Gastrocnemius medialis (tissue), 4 donors: ENCODE data around the gene PLK5.

Source experiments
- CTCF ChIP-seq, 5 experiments: fragments of 450-650 bp in 3 of 5; fragments of 200-600 bp in 2 of 5; sonication (generic) in 2 of 5; IDR thresholded peaks in 4 of 5; conservative IDR thresholded peaks in 1 of 5; 1 replicate in 4 of 5; 2 replicates in 1 of 5; pipeline ENCODE4 v1.5.1; 2016 to 2019; ENCODE audit warnings: antibody characterized with exemption in 5 of 5, mild to moderate bottlenecking in 3 of 5, moderate library complexity in 3 of 5
- POLR2A ChIP-seq, 2 donors: fragments of 450-650 bp; IDR thresholded peaks; one replicate each; pipeline ENCODE4 v1.6.1; 2017; ENCODE audit warnings: antibody characterized with exemption in 2 of 2, mild to moderate bottlenecking in 2 of 2, moderate library complexity in 2 of 2

GRCh38 chr19:1524287-1524971 is 552 bp downstream of the PLK5 start:
- TF ChIP-seq CTCF (IDR thresholded peaks at IDR 0.05 in 4 of 5, conservative IDR thresholded peaks at IDR 0.05 in 1 of 5) (no peak), POLR2A (IDR thresholded peaks at IDR 0.05) (no peak)
